Glutamatergic neuron (in vitro differentiated cells): ENCODE results near the gene TBC1D22A. TPM values are rescaled to one million over a fixed set of nuclear protein-coding genes. Genes with fewer than 3 reads are reported as not detected.

Source experiments
- DNase-seq: peaks from one replicate; pipeline ENCODE4 v3.0.0; 2022
- H3K27ac Mint-ChIP-seq: one replicate; pipeline ENCODE4 v1.8.0; 2020; ENCODE audit warnings: mild to moderate bottlenecking, mixed read lengths, inconsistent platforms; ENCODE audit not compliant: unreplicated experiment
- H3K27me3 Mint-ChIP-seq: one replicate; pipeline ENCODE4 v1.8.0; 2020; ENCODE audit warnings: mild to moderate bottlenecking, moderate library complexity, mixed read lengths, inconsistent platforms; ENCODE audit not compliant: unreplicated experiment
- H3K36me3 Mint-ChIP-seq: one replicate; pipeline ENCODE4 v1.8.0; 2020; ENCODE audit warnings: mild to moderate bottlenecking, mixed read lengths, inconsistent platforms; ENCODE audit not compliant: unreplicated experiment
- H3K4me1 Mint-ChIP-seq: one replicate; pipeline ENCODE4 v1.8.0; 2020; ENCODE audit warnings: mild to moderate bottlenecking, low read depth, mixed read lengths, inconsistent platforms; ENCODE audit not compliant: unreplicated experiment
- H3K4me3 Mint-ChIP-seq: one replicate; pipeline ENCODE4 v1.8.0; 2020; ENCODE audit warnings: mild to moderate bottlenecking, mixed read lengths, inconsistent platforms; ENCODE audit not compliant: unreplicated experiment
- H3K9me3 Mint-ChIP-seq: one replicate; pipeline ENCODE4 v1.8.0; 2020; ENCODE audit warnings: mild to moderate bottlenecking, moderate library complexity, mixed read lengths, inconsistent platforms; ENCODE audit not compliant: unreplicated experiment
- CTCF ChIP-seq: fragments of 200-600 bp; sonication (generic); IDR thresholded peaks from one replicate; pipeline ENCODE4 v1.5.0; 2021; ENCODE audit not compliant: partially characterized antibody, unreplicated experiment
- total RNA-seq: library from RNA; stranded (reverse); fragmentation: NEBNext Ultra II Directional; extraction: Animal tissue kit (Norgen Biotek cat#: 25700); gene quantifications from one replicate; pipeline ENCODE4 v1.2.1, GENCODE V29; 2021; ENCODE audit not compliant: unreplicated experiment

The TBC1D22A gene
- total RNA-seq, 1 donor from 2014 or later: 23.0 TPM

GRCh38 chr22:46923394-46923793 lies 160.9 kb downstream of the TBC1D22A start:
- Mint-ChIP-seq H3K27me3 (no peaks in the 10 kb centered on the region), H3K36me3 (peaks cover 19% of the 10 kb centered on the region), H3K9me3 (peaks cover 4% of the 10 kb centered on the region), H3K4me3 (no peak overlapping the region), H3K4me1 (no peaks in the 10 kb centered on the region), H3K27ac (no peak overlapping the region)
- TF ChIP-seq CTCF: no peak
- DNase-seq: no peak

GRCh38 chr22:46925818-46926217 lies 163.4 kb downstream of the TBC1D22A start:
- TF ChIP-seq CTCF: no peak

GRCh38 chr22:46929046-46929709 lies 166.7 kb downstream of the TBC1D22A start:
- no peaks in the 10 kb centered on the region for H3K4me1 Mint-ChIP-seq
- peaks cover 6% of the 10 kb centered on the region for H3K27me3 Mint-ChIP-seq
- H3K9me3 Mint-ChIP-seq: no peaks in the 10 kb centered on the region
- TF ChIP-seq CTCF: no peak
- no peak overlapping the region for H3K27ac Mint-ChIP-seq
- no peak overlapping the region for H3K4me3 Mint-ChIP-seq
- DNase-seq: no peak
- no peaks in the 10 kb centered on the region for H3K36me3 Mint-ChIP-seq

More at GRCh38 chr22:46925818-46926217, 163.4 kb downstream of the TBC1D22A start:
- Mint-ChIP-seq H3K27me3 (no peaks in the 10 kb centered on the region), H3K9me3 (peaks cover 4% of the 10 kb centered on the region), H3K36me3 (peaks cover 19% of the 10 kb centered on the region), H3K4me3 (no peak overlapping the region), H3K27ac (no peak overlapping the region), H3K4me1 (no peaks in the 10 kb centered on the region)
- no peak for DNase-seq

GRCh38 chr22:46929710-46930204 lies 167.3 kb downstream of the TBC1D22A start:
- H3K27me3 Mint-ChIP-seq: peaks cover 6% of the 10 kb centered on the region
- no peak for TF ChIP-seq CTCF
- no peaks in the 10 kb centered on the region for H3K4me1 Mint-ChIP-seq
- no peak overlapping the region for H3K27ac Mint-ChIP-seq
- no peaks in the 10 kb centered on the region for H3K9me3 Mint-ChIP-seq
- no peak overlapping the region for H3K4me3 Mint-ChIP-seq
- no peak for DNase-seq
- H3K36me3 Mint-ChIP-seq: no peaks in the 10 kb centered on the region

- H3K27me3 Mint-ChIP-seq: peaks cover 8% of the 10 kb centered on the region
- no peaks in the 10 kb centered on the region for H3K9me3 Mint-ChIP-seq
- peaks cover 4% of the 10 kb centered on the region for H3K4me1 Mint-ChIP-seq
- DNase-seq: no peak
- H3K36me3 Mint-ChIP-seq: peaks cover 5% of the 10 kb centered on the region
- H3K27ac Mint-ChIP-seq: no peak overlapping the region
- H3K4me3 Mint-ChIP-seq: no peak overlapping the region
- TF ChIP-seq CTCF: no peak
Observed at GRCh38 chr22:46931414-46931813, 169.0 kb downstream of the TBC1D22A start.
